GM18858 (cell line): ENCODE results near the gene ZNF136.

Experiments
- ATAC-seq: cut with Tn5 transposase; IDR thresholded peaks from one replicate; pipeline ENCODE4 v1.9.1; 2021; ENCODE audit not compliant: unreplicated experiment

ZNF136 gene

DNA sequence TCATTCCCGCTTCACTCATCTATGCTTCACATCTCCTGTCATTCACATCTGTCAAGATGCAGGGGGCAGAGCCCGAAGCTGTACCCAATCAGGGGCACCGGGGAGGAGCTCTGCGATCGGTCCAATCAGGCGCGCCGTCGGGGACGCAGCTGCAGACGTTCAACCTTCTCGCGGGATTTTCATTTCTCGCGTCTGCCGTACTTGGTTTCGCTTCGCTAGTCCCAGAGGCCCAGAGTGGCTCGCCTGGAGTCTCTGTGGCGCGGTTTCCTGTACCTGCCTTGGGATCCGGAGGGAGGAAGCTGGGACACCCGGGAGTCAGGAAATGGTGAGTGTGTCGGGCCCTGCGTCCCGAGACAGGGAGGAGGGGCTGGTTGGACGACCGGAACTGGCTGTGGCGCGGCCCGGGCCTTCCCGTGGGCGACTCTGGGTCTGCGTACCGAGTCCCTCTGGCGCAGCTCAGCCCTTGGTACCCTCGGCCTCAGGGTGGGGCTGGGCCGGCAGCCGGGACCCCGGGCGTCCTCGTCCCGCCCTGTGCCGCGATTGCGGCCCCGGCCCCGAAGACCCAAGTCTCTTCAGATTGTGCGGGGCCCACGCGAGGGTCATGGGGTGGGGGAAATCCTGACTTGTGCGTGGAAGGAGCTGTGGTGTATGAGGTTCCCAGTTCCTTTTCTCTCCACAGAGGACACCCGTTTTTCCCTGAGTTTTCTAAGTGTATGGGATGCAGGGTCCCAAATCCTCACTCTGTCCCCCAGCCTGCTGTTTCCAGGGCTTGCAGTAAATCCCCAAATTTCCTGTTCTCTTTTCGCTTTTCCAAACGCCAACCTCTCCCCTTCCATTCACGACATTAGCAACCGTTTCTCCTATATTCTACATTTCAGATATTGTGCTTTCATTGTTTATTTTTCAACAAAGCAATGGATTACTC is at the start of gene ZNF136:
Gene ZNF136 (plus strand): TSS at position 215 of the 925 bp plus-strand sequence. CDS start 108 bp downstream, at position 323.
- ATAC-seq: peak; percentile 90

DNA sequence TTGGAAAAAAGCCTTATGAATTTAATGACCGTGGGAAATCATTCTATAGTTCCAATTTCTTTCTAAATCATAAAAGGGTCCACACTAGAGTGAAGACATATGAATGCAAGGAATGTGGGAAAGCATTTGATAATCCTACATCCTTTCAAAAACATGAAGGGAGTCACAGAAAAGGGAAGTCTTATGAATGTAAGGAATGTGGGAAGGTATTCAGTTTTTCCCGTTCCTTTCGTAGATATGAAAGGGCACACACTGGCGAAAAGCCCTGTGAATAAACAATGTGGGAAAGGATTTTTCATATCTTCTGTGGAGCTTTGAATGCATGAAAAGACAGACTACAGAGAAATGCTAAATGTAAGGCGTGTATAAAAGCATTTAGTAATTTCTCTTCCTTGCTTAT is 49.8 kb upstream of the ZNF136 start:
- no peak for ATAC-seq

DNA sequence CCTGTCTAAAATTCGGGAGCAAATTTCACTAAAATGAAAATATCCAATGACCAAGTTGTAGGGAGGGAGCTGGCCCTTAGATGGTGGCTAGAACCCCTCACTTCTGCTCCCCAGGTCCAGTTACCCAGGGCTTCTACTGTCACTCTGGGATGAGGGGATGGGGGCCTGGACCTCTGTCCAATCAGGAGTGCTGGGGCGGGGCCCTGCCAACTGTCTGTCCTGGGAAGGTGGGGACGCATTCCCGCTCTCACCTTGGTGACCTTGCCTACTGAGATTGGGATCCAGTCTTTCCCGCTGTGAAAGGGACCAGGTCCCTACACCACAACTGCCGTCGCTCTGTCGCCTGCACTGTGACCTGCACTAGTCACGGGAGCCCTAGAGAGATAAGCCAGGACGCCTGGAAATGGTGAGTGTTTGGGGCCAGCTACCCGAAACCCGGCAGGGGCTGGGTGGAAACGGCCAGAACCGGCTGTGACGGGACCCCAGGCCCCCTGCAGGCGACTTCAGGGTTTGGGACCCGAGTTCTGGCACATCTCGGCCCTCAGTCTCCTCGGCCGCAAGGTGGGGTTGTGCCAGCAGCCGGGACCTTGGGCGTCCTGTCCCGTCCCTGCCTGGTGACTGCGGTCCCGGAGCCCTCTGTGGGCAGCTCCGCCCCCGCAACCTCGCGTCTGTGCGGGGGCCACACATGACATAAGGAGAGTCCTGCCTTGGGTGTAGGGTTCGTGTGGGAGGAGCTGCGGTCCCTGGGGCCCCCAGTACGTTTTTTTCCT is 45.5 kb upstream of the ZNF136 start:
- no peak for ATAC-seq

DNA sequence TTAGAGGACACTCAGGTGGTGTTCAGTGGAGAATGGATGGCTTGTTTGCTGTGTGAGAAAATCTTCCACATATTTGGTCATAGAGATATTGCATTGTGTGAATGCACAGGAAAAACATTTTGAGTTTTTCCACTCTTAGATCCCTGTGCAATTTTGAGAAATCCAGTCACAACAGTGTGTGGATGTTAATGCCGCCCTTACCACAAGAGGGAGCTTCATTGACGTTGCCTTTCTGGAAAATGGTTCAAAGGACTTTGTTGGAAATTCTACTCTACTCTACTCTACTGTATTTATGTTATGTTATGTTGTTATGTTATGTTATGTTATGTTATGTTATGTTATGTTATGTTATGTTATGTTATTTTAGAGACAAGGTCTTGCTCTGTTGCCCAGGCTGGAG is 36.2 kb upstream of the ZNF136 start:
- no peak for ATAC-seq

GRCh38 chr19:12133069-12133468 is 29.8 kb upstream of the ZNF136 start:
- ATAC-seq: no peak

DNA sequence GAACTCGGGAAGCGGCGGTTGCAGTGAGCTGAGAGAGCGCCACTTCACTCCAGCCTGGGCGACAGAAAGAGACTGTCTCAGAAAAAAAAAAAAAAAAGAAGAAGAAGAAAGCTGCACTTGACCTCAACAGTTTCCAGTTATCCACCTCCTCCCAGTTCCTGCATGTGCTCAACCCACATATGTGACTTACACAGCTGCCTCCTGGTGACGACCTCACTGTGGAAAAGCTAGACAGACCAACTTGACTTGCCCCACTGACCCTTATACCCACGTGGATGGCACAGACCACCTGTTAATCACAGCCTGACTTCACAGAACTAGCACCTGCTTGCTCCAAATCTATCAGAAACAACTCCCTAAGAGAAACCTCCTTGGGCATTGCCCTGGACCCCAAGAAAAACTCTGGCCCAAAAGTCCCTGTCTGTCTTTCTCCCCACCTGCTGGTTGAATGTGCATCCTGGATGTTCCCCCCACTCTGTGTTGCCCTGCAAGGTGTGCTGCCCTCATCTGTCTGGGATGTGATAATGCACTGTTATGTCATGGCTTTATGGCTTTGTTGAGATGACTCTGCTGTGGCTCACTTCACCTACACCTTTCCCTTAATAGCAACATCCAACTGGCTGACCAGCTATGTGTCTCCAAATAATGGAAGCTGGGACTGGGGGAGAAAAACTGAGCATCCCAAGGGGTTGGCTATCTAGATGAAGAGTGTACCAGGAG is 25.5 kb upstream of the ZNF136 start:
- ATAC-seq: no peak

GRCh38 chr19:12139269-12139668 is 23.6 kb upstream of the ZNF136 start:
- no peak for ATAC-seq

DNA sequence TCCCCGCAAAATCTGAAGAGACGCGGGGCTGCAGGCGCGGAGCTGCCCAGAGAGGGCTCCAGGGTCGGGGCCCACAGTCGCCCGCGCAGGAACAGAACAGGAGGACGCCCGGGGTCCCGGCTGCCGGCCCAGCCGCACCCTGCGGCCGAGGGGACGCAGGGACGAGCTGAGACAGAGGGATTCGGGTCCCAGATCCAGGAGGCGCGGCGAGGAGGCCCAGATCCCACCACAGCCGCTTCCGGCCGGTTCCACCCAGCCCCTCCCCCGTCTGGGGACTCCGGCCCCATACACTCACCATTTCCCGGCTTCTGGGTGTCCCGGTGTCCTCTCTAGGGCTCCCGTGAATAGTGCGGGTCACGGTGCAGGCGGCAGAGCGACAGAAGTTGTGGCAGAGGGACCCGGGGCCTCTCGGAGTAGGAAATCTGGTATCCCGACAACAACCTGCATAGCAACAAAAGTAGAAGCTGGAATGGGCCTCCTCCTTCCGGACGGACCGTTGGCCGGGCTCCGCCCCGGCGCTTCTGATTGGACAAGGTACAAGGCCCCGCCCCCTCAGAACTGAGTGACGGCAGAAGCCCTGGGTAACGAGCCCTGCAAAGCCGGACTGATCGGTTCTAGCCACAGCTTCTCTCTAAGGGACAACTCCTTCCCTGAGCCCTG is 22.9 kb upstream of the ZNF136 start, which contains the start of gene ZNF20:
Gene ZNF20 (minus strand): TSS at position 466 of the 660 bp plus-strand sequence. CDS start 168 bp downstream, at position 298.
- ATAC-seq: peak; percentile 48

GRCh38 chr19:12140545-12141404 is 22.1 kb upstream of the ZNF136 start:
- no peak for ATAC-seq

DNA sequence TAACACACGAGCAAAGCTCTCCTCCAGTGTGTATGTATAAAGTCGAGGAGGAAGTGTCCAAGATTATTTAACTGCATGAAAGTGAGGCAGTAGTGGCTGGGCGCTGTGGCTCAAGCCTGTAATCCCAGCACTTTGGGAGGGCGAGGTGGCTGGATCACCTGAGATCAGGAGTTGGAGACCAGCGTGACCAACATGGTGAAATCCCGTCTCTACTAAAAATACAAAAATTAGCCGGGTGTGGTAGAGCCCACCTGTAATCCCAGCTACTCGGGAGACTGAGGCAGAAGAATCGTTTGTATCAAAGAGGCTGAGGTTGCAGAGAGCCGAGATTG is 21.5 kb upstream of the ZNF136 start:
- ATAC-seq: no peak

DNA sequence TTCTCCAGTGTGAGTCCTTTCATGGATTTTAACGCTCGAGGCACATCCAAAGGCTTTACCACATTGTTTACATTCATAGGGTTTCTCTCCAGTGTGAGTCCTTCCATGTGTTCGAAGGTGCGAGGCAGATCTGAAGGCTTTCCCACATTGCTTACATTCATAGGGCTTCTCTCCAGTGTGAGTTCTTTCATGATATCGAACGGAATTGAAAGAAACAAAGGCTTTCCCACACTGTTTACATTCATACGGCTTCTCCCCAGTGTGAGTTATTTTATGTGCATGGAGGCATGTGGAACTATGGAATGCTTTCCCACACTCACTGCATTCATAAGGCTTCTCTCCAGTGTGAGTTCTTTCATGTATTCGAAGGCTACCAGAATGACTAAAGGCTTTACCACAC is 17.5 kb upstream of the ZNF136 start:
- no peak for ATAC-seq

GRCh38 chr19:12155324-12155860 is 7.5 kb upstream of the ZNF136 start:
- ATAC-seq: no peak

DNA sequence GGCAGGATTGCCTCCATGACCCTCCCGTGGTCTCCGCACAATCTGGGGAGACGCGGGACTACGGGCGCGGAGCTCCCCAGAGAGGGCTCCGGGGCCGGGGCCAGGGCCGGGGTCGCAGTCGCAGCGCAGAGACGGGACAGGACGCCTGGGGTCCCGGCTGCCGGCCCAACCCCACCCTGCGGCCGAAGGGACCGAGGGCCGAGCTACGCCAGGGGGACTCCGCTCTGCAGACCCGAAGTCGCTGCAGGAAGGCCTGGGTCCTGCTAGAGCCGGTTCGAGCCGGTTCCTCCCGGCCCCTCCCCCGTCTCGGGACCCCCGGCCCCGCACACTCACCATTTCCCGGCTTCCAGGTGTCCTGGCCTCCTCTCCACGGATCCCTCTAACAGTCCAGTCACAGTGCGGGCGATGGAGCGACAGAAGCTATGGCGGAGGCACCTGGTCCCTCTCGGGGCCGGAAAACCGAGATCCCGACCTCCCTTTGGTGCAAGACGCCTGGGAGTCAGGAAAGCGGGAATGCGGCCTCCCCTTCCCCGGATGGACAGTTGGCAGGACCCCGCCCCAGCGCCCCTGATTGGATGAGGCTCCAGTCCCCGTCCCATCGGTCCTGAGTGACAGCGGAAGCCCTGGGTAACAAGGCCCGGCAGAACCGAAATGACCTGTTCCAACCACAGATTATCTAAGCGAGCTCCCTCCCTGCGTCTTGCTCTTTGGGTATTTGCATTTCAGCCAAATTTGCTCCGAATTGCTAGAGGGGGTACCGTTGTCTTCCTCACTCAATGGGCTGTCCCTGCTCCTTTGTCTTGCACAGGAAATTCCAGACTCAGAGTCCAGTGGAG is 6.5 kb upstream of the ZNF136 start, which contains the start of gene ZNF625:
Gene ZNF625 (minus strand): TSS at position 512 of the 836 bp plus-strand sequence. CDS start 176 bp downstream, at position 336.
- ATAC-seq: peak; percentile 49

DNA sequence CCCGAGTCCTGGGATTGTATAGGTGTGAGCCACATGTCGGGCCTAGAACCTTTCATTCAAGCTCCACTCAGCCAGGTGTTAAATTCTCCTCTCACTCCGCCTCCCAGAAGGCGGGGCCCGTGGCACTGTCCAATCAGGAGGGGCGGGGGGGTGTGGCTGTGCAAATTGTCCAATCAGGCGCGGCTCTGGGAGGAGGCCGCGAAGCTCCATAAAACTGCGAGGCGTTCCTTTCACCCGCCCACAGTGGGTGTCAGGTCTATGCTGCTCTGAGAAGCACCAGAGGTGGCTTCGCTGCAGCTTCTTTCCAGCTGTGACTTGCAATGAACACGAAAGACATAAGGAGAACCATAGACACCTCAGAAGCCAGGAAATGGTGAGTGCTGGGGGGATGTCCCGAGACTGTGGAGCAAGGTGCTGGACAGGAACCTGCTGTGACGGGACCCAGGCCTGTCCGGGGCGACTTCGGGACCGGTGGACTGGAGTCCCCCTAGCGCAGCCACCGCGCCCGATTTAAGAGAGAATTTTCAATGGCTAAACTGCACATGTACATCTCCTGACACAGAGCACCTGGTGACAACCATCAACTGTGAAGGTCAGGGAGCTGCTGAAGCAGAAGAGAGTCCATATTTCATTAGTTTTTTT is 3.0 kb upstream of the ZNF136 start:
- no peak for ATAC-seq

- peak; percentile 5 for ATAC-seq
Measured at GRCh38 chr19:12162513-12162881, 399 bp upstream of the ZNF136 start.

- no peak for ATAC-seq
Measured at GRCh38 chr19:12163826-12164225, 930 bp downstream of the ZNF136 start.

DNA sequence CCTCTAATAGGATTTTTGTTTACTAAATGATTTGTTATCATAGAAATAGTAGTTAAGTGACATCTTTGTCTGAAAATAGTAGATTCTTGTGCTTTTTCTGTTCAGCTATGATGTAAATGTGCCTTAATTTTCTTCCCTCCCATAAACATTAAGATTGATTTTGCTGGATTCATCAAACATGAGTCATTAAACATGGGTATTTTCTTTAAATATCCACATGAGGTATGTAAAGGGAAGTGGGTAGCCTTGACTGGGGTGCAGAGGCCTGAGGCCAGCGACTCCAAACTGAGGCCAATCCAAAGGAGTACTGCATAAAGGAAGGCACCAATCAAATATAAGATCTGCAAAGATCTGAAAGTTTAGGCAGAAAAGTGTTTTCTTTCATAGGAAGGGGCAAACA is 3.7 kb downstream of the ZNF136 start:
- ATAC-seq: no peak

DNA sequence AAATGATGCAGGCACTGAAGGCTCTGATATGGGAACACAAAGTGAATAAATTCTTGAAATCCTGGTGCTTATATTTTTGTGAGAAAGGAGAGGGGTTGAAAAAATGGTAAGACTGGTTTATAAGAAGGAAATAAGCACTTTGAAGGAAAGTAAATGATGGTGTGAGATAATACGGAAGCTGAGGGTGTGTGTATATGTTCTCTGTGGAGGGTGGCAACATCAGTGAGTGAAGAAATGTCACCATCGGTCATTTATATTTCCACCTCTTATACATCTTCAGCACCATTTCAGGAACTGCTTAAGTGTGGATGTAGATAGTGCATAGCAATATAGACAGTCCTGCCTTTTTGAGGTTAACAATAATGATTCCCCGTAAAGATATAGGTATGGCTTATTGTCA is 17.5 kb downstream of the ZNF136 start:
- ATAC-seq: no peak
